Measurements from ENCODE around the gene UBE2N. TPM values are rescaled to one million over a fixed set of nuclear protein-coding genes. Genes with fewer than 3 reads are reported as not detected.

UBE2N gene
- total and polyA plus RNA-seq, 2 donors (not counting 1 experiment from before 2014, with no cell fraction given), result 56.3 to 83.8 TPM

DNA sequence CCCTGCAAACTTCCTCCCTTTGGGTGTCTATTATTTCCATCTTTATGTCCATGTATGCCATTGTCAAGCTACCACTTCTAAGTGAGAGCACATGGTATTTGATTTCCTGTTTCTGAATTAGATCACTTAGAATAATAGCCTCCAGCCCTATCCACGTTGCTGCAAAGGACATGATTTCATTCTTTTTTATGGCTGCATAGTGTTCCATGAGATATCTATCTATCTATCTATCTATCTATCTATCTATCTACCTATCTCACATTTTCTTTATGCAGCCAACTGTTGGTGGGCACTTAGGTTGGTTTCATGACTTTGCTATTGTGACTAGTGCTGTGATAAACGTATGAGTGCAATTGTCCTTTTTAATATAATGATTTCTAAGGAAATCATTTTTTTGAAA lies 14.3 kb upstream of the UBE2N start:
- Histone ChIP-seq H3K79me2 (ENCODE audit: control insufficient read depth, insufficient read depth, low read length) (no peaks in the 10 kb centered on the region), H3K36me3 (replicated peaks in 1 of 2; ENCODE audit: control extremely low read depth in 1 of 2, control insufficient read depth in 1 of 2, extremely low read depth in 1 of 2, insufficient read depth in 2 of 2, low read length in 1 of 2) (no peaks in the 10 kb centered on the region), H3K4me2 (replicated peaks; ENCODE audit: low read depth, low read length, poor library complexity, severe bottlenecking) (no peak overlapping the region), H3K9me3 (ENCODE audit: control extremely low read depth in 1 of 3, control insufficient read depth in 2 of 3, insufficient read depth in 1 of 3, low read length in 2 of 3) (no peaks in the 10 kb centered on the region), H3K4me1 (ENCODE audit: control insufficient read depth in 2 of 2, insufficient read depth in 2 of 2, low read length in 2 of 2) (no peaks in the 10 kb centered on the region), H3K4me3 (ENCODE audit: control extremely low read depth in 1 of 5, extremely low read depth in 1 of 5, insufficient read depth in 1 of 5, low read depth in 2 of 5, low read length in 4 of 5) (no peak overlapping the region), H3K27me3 (replicated peaks in 1 of 4; ENCODE audit: control extremely low read depth in 1 of 4, control insufficient read depth in 3 of 4, insufficient read depth in 4 of 4, low read length in 3 of 4) (no peaks in the 10 kb centered on the region), H4K20me1 (ENCODE audit: control insufficient read depth, insufficient read depth, low read length, poor library complexity, severe bottlenecking) (no peaks in the 10 kb centered on the region), H3K27ac (ENCODE audit: low read length in 2 of 2) (no peak overlapping the region), H2AFZ (ENCODE audit: insufficient read depth, low read depth, low read length, poor library complexity, severe bottlenecking) (no peak overlapping the region), H3K9ac (ENCODE audit: low read length) (no peak overlapping the region)
- TF ChIP-seq EZH2 (IDR thresholded peaks at IDR 0.05; ENCODE audit: borderline replicate concordance, insufficient read depth, low read depth, low read length, poor library complexity, severe bottlenecking), result no peak
- TF ChIP-seq, protein P1, sequence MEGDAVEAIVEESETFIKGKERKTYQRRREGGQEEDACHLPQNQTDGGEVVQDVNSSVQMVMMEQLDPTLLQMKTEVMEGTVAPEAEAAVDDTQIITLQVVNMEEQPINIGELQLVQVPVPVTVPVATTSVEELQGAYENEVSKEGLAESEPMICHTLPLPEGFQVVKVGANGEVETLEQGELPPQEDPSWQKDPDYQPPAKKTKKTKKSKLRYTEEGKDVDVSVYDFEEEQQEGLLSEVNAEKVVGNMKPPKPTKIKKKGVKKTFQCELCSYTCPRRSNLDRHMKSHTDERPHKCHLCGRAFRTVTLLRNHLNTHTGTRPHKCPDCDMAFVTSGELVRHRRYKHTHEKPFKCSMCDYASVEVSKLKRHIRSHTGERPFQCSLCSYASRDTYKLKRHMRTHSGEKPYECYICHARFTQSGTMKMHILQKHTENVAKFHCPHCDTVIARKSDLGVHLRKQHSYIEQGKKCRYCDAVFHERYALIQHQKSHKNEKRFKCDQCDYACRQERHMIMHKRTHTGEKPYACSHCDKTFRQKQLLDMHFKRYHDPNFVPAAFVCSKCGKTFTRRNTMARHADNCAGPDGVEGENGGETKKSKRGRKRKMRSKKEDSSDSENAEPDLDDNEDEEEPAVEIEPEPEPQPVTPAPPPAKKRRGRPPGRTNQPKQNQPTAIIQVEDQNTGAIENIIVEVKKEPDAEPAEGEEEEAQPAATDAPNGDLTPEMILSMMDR (IDR thresholded peaks at IDR 0.05), result no peak
- ChIA-PET CTCF (no interaction called here), POLR2A (no interaction called here)
- no peak for ATAC-seq (ENCODE audit: low read depth)
- DNase-seq, result no peak
- H3K9me3 Mint-ChIP-seq (ENCODE audit: insufficient read depth), result no peaks in the 10 kb centered on the region
- intact Hi-C loops (cut with micrococcal nuclease), result no loop called here
- H3K4me3 Mint-ChIP-seq, result no peak overlapping the region
- no peak overlapping the region for H3K27ac Mint-ChIP-seq
- H3K27me3 Mint-ChIP-seq, result no peaks in the 10 kb centered on the region
- H3K4me1 Mint-ChIP-seq, result peaks cover 3% of the 10 kb centered on the region
- WGBS (ENCODE audit: insufficient coverage), result no CpG with 5 or more reads among the region's 2 CpGs

DNA sequence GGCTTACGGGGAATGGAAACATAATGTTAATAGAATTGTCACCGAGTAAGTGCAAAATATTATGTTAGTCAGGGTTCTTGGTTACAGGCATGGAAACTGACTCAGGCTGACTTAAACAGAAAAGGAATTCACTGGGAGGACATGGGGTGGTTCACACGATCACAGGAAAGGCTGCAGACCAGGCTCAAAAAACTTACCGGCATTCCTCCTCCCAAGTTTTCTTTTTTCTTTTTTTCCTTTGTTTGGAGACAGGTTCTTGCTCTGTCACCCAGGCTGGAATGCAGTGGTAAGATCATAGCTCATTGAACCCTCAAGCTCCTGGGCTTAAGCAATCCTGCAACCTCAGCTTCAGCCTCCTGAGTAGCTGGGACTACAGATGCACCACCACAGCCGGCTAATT lies 11.9 kb upstream of the UBE2N start:
- no peak overlapping the region for H3K4me3 ChIP-seq (ENCODE audit: control extremely low read depth in 1 of 5, extremely low read depth in 1 of 5, insufficient read depth in 1 of 5, low read depth in 2 of 5, low read length in 4 of 5)
- Mint-ChIP-seq H3K4me3 (no peak overlapping the region), H3K9me3 (ENCODE audit: insufficient read depth) (no peaks in the 10 kb centered on the region), H3K4me1 (peaks cover 11% of the 10 kb centered on the region), H3K27me3 (no peaks in the 10 kb centered on the region), H3K27ac (no peak overlapping the region)
- ATAC-seq (ENCODE audit: low read depth) (no peak), DNase-seq (no peak)
- intact Hi-C loops (cut with micrococcal nuclease), result no loop called here
- CTCF ChIA-PET, result no interaction called here
- WGBS (ENCODE audit: insufficient coverage), result 97% methylated on average over 3 of the region's 5 CpGs
- H2AFZ ChIP-seq (ENCODE audit: insufficient read depth, low read depth, low read length, poor library complexity, severe bottlenecking), result no peak overlapping the region
- TF ChIP-seq, protein P1 (IDR thresholded peaks at IDR 0.05), result no peak
- TF ChIP-seq EZH2 (IDR thresholded peaks at IDR 0.05; ENCODE audit: borderline replicate concordance, insufficient read depth, low read depth, low read length, poor library complexity, severe bottlenecking), result no peak
- H3K79me2 ChIP-seq (ENCODE audit: control insufficient read depth, insufficient read depth, low read length), result no peaks in the 10 kb centered on the region
- no peak overlapping the region for H3K4me2 ChIP-seq (replicated peaks; ENCODE audit: low read depth, low read length, poor library complexity, severe bottlenecking)
- no peak overlapping the region for H3K27ac ChIP-seq (ENCODE audit: low read length in 2 of 2)
- H3K9me3 ChIP-seq (ENCODE audit: control extremely low read depth in 1 of 3, control insufficient read depth in 2 of 3, insufficient read depth in 1 of 3, low read length in 2 of 3), result no peaks in the 10 kb centered on the region
- H4K20me1 ChIP-seq (ENCODE audit: control insufficient read depth, insufficient read depth, low read length, poor library complexity, severe bottlenecking), result no peaks in the 10 kb centered on the region
- H3K9ac ChIP-seq (ENCODE audit: low read length), result no peak overlapping the region
- no peaks in the 10 kb centered on the region for H3K27me3 ChIP-seq (replicated peaks in 1 of 4; ENCODE audit: control extremely low read depth in 1 of 4, control insufficient read depth in 3 of 4, insufficient read depth in 4 of 4, low read length in 3 of 4)
- peaks cover 10 to 11% of the 10 kb centered on the region in 2 donors for H3K4me1 ChIP-seq (ENCODE audit: control insufficient read depth in 2 of 2, insufficient read depth in 2 of 2, low read length in 2 of 2)
- no peaks in the 10 kb centered on the region for H3K36me3 ChIP-seq (replicated peaks in 1 of 2; ENCODE audit: control extremely low read depth in 1 of 2, control insufficient read depth in 1 of 2, extremely low read depth in 1 of 2, insufficient read depth in 2 of 2, low read length in 1 of 2)
- POLR2A ChIA-PET, result no interaction called here
